NCI-H1436 treated with DMSO at 0.1 percent for 48 hours (cell line): Measurements from ENCODE around the gene PPP1R14C.
"Not testable (repeated sequence)": the region's sequence is repeated elsewhere in the genome, so short reads cannot be mapped to it uniquely, and the experiment has no call there.

Experiments used
- DNase-seq: peaks from one replicate; lab custom pipeline; 2025; lab: John Stamatoyannopoulos, UW

PPP1R14C gene

DNA sequence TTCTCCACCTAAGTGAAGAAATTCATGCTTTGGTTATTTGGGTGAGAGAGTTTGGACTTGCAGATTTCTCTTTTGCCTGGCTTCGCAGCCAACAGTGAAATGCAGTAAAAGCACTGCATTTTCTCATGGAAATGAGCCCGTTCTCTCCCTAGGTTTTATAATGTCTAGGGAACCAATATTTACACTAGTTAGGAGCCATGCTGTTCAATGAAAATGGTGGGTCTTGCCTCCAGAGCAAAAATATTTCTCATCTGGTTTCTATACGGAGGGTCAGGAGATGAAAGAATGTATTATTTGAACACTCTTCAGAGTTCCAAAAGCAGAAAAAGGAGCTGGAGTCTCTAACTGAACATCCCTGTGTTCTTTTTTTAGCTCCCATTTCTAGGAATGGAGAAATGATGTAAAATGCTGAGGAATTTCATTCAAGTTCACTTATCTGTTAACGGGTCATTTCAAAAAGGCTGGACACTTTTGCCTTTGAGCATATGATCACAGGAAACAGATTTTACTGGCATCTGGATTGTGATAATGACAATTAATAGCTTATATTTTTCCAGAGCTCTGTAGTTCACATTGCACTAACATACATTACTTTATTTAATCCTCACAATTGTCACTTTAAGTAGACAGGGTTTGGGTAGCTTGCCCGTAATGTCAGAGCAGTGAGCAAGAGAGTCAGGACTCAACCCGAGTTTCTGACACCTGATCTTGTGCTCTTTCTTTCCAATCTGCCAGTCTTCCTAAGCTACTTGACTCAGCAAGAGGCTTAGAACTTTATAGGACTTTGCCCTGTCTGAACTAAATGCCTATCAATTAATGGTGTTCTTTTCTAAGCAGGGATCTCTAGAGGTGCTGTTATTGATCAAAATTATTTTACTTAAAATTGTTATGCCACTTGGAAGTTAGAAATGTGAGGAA lies 78.0 kb downstream of the PPP1R14C start:
- no peak for DNase-seq

- no peak for DNase-seq
Observed at GRCh38 chr6:150224820-150225219, 82.0 kb downstream of the PPP1R14C start.

GRCh38 chr6:150227281-150227680 lies 84.4 kb downstream of the PPP1R14C start:
- DNase-seq = no peak

- no peak for DNase-seq
Observed at GRCh38 chr6:150228072-150228733, 85.4 kb downstream of the PPP1R14C start.

DNA sequence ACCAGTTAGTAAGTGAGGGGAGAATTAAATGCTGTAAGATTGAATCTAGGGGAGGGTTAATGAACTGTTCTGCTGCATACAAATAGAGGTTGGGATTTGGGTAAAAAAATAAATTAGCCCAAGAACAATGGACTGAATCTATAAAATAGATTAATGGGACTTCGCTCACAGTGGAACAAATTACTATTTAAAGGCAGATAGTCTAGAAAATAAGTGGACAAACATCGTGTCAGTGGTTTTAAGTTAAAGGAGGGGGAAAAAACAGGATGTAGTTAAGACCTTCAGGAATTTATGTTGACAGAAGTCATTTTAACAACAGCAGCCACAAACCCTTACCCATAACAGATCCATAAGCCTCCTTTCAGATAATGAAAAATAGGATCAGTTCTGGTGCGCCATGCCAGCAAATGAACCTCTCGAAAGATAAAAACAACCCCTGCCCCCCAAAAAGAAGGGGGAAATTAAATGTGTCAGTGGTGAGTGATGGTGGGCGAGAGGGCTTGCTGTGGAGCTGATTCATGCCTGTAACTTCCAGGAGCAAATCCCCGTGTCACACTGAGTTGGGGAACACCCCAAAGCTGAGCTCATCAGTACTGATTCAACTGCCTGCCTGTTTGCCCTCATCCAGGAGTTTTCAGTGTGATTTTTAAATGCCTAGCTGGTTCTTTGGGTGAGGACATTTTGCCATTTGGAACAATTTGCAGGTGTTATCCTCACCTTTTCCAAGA lies 86.8 kb downstream of the PPP1R14C start:
- no peak for DNase-seq

DNA sequence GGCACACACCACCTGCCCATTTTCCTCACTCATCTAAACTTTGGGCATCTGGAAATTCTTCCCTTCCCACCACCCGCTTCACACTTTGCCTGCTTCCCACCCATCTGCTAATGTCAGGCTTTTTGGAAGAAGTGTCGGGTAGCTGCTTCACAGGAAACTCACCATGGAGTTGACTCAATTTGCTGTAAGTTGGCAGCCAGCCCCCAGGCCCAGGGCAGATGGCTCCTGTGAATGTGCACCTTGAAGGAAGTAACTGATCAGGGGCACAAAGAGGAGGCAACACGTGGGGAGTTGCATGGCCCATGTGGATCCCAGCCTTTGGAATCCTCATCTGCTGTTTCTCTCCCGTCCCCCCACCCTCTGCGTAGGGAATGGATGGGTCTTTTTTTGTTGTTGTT lies 87.3 kb downstream of the PPP1R14C start:
- DNase-seq = no peak

DNA sequence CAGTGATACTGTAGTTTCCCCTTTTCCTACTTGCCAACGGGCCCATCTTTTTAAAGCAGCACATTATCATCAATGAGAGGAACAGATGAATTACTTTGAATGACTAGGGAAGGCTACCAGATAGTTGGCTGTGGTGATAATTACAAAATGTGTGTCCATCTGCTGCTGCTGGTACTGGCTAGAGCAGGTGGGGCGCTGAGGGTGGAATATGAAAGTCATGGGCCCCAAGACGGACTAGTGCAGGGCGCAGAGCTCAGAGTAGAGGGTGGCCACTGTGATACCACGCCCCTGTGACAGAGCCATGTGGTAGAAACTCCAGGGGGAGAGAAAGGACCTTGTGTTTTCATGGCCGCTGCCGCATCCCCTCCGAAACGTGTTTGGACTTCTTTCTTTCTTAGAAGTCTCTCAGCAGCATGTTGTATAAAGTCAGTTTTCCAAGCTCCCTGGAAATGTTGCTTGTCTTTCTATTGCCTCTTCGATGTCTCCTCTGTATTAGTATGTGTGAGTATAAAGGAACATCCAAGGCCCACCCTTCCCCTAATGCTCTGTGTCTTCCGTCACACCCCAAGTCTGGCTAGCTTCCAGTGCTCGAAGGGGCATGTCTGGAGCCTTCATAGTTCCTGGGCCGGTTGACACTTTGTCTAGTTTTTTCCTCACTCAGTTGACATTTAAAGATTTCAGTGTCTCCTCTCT lies 88.1 kb downstream of the PPP1R14C start:
- DNase-seq = no peak

DNA sequence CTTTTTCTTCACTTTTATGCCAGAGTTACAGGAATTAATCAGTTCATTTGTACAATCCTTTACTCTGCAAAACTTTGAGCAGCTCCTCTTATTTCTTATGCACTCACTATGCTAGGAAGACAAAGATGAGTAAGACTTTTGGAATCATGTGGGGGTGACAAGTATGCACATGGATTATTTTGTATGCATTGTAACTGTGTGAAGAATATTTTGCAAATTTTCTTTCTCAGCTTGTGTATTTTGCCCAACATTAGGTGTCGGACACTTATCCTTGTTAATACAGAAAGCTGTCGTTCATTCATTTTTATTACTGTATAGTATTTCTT lies 88.6 kb downstream of the PPP1R14C start:
- DNase-seq = no peak

GRCh38 chr6:150233843-150234269 lies 91.0 kb downstream of the PPP1R14C start:
- no peak for DNase-seq

- DNase-seq = no peak
Observed at GRCh38 chr6:150235218-150235617, 92.4 kb downstream of the PPP1R14C start.

- DNase-seq = no peak
Observed at GRCh38 chr6:150236114-150236513, 93.3 kb downstream of the PPP1R14C start.

- DNase-seq = no peak
Observed at GRCh38 chr6:150236544-150236943, 93.7 kb downstream of the PPP1R14C start.

GRCh38 chr6:150237626-150238025 lies 94.8 kb downstream of the PPP1R14C start:
- DNase-seq = no peak

- DNase-seq = no peak
Observed at GRCh38 chr6:150238336-150238741, 95.5 kb downstream of the PPP1R14C start.

GRCh38 chr6:150238846-150239407 lies 96.1 kb downstream of the PPP1R14C start:
- DNase-seq = no peak

DNA sequence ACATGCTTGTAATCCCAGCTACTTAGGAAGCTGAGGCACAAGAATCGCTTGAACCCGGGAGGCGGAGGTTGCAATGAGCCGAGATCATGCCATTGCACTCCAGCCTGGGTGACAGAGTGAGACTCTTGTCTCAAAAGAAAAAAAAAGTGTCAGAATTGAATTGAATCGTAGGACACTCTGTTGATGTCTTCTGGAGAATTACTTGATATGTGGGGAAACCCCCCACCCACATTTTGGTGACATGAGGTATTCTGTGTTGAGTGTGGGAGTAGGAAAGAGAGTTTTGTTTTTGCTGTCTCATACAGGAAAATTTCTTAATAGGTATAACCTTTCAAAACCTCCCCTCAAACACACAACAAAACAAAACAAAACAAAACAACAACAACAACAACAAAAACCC lies 98.9 kb downstream of the PPP1R14C start:
- DNase-seq = not testable (repeated sequence)

DNA sequence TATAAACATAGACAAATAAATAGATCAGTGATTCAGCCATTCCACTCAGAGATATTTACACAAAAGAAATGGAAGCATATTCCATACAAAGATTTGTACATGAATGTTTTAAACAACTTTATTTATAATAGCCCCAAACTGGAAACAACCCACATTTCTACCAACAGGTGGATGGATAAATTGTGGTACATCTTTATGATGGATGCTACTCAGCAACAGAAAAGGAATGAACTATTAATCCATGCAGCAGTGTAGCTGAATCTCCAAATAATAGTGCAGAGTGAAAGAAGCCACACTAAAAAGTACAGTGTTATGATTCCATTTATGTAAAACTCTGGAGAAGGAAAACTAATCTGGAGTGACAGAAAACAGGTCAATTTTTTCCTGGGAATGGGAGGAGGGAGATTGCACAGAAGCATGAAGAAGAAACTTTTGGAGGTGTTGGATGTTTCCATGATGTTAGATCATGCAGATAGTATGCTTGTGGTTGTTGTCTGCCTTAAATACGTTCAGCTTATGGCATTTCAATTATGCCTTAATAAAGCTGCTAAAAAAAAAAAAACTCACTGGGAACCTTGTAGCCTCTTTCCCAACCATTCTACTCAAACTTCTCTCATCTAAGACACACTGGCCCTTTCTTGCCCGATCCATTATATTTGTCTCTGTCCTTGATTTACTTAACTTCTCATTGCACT lies 100.9 kb downstream of the PPP1R14C start:
- no peak for DNase-seq

DNA sequence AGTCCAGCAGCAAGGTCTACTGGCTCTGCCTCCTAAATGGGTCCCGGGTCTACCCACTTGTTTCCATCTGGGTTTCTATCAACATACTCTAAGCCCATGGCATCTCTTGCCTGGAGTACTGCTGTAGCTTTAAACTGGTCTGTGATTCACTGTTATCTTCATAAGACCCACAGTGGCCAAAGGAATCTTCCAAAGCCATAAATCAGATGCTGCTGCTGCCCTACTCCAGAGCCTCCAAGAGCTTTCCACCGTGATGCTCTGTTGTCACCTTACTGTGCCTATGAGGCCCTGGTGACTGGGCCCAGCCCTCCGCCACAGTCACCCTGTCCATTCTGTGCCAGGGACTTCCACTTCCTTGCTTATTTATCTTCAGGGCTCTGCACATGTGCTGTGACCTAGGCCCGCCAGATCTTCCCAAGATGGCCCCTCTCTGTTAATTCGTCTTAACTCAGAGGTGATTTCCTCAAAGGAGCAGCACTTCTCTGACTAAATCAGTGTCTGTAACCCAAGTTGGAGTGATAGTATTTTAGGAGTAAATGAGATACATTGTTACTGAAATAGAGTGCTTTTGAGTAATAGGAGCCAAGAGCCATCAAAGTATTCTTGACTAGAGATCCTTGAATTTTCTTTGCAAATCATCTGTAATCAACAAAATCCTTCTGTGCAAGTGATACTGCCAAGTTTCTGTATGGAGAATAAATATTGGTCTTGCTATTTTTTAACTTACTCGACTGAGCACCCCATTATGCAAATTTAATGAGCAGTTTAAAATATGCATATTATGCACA lies 102.5 kb downstream of the PPP1R14C start:
- no peak for DNase-seq

GRCh38 chr6:150247803-150248202 lies 105.0 kb downstream of the PPP1R14C start:
- no peak for DNase-seq

DNA sequence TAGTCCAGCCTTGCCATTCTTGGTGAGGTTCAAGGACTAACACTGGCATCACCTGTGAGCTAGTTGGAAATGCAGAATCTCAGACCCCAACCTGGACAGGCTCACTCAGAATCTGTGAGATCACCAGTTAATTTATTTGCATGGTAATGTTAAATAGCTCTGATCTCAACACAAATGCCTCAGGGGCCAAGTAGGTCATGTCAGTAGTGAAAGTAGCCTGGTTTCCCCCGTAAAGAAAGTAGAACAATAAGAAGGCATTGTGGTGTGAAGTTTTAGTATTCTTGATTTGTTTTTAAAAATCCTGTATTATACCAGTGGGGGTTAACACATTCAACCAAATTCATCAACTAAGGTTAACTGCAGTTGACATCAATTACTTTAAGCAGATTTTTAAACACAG lies 105.5 kb downstream of the PPP1R14C start:
- DNase-seq = no peak
